GM19099 (cell line): ENCODE results near the gene KCNN3.

Experiments used
- POLR2A ChIP-seq: IDR thresholded peaks from 3 replicates; pipeline ENCODE4 v1.6.1; 2011; ENCODE audit warnings: low read depth; ENCODE audit not compliant: insufficient read length; ENCODE audit errors: extremely low read depth

The KCNN3 gene

DNA sequence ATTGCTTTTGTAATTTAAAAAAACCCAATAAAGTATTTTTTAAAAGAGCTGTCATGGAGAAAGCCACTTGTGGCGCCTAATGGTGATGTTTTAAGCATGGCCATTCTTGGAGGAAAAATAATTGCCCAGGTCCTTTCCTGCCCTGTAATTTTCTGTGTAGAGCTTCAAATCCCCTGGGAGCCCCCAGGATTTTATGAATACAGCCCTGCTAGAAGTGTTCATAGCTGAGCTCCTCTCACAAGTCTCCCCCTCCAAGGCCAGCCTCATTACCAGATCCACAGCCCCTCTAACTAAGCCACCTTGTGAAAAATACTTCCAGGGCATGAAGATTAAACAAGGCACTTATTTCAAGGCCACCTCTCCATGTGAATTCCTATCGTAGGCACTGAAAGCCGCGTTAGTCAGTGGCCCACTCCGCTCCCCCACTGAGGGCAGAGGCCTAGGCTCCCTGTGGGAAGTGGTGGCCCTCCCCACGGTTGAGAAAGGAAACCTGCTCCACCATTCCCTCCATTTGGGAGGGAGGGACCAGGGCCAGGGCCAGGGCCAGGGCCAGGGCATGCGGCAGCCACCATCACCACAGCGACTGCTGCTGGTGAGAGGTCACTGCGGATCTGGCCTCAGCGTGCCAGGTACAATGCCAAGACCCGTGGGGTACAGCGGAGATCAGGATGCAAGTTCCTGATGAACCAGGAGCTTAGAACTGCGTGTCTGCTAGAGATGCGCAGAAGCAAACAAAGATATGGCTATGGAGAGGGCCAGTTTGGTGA is 83.1 kb downstream of the KCNN3 start:
- no peak for TF ChIP-seq POLR2A

GRCh38 chr1:154784924-154785531 is 85.1 kb downstream of the KCNN3 start:
- peak; percentile 26 for TF ChIP-seq POLR2A

DNA sequence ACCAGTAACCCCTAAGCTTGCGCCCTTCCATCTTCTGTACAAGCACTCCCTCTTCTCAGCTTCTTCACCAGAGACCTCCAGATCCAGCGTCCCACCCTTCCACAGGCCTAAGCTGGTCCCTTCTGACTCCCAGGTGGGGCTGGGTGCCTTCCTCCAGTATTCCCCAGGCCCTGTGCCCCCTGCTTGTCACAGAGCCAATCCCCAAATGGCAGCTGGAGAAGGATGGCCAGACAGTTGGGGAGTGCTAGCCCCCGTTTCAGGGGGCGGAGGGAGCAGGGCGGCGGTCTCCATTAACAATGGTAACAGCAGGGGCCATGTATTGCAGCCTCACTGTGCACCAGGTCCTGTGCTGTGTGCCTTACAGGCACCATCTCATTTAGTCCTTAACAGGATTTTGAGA is 85.7 kb downstream of the KCNN3 start:
- no peak for TF ChIP-seq POLR2A

- no peak for TF ChIP-seq POLR2A
Observed at GRCh38 chr1:154783976-154784375, 86.1 kb downstream of the KCNN3 start.

DNA sequence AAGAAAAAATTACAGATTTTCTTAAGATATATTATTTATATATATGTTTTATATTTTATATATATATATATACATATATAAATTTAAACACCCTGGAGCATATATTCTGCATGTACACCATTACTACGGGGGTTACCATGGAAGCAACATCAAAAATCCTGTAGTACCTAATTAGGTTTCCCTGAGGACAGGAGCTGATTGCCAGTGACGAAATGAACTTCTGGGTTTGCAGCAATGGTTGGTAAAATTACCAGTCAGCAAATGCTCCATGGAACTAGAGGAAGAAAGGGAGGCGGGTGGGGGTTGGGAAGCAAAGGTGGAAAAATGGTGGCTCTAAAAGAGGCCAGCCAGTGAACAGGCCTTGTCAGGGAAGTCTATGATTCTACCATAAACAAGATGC is 89.5 kb downstream of the KCNN3 start:
- TF ChIP-seq POLR2A: no peak

- no peak for TF ChIP-seq POLR2A
Observed at GRCh38 chr1:154779551-154780189, 90.4 kb downstream of the KCNN3 start.

DNA sequence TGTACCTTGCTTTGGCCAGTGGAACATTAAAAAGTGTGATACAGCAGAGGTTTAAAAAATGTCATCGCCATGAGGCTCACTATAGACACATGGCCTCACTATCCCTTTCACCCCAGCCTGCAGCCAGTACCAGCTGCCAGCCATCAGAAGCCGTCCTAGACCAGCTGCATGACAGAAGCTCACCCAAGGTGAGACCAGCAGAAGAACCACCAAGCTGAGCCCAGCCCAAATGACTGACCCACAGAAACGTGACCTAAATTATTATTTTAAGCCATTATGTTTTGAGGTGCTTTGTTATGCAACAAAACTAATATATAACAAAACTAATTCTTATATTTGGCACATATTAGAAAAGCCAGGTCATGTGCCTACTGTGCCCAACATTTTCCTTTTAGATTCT is 91.1 kb downstream of the KCNN3 start:
- TF ChIP-seq POLR2A: no peak

DNA sequence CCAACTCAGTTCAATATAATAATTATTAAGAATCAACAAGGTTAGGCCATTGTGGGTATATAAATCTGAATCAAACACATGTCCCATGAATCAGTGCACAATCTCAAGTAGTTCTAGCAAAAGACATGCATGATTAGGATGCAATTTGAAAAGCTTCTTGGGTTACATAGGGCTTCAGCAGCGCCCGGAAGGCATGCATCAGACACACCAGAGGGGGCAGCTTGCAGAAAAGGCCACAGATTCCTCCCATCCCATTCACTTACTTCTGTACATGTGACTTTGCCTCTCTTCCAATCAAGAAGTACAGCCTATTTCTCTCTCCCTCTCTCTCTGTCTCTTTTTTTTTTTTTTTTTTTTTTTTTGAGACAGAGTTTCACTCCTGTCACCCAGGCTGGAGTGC is 91.8 kb downstream of the KCNN3 start:
- TF ChIP-seq POLR2A: no peak

DNA sequence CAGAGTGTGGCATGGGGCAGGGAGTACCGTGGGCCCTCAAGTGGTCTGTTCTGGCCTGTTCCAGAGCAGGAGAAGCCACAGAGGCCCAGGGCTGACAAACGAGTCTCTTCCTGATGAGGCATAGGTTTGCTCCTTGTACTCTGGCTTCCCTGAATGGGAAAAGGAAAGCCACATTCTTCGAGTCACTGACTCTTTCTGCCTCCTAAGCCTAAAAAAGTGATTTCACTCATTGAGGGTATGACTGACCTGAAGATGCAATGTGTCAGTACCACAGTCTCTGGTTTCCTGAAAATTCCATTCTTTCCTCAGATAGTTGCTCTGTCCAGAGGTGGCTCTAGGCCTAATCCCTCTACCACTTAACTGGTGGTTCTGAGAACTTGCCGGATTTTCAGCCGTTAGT is 92.3 kb downstream of the KCNN3 start:
- no peak for TF ChIP-seq POLR2A

GRCh38 chr1:154777154-154777553 is 92.9 kb downstream of the KCNN3 start:
- no peak for TF ChIP-seq POLR2A

- no peak for TF ChIP-seq POLR2A
Observed at GRCh38 chr1:154775621-154776605, 94.2 kb downstream of the KCNN3 start.

GRCh38 chr1:154774175-154774855 is 95.8 kb downstream of the KCNN3 start:
- TF ChIP-seq POLR2A: no peak

GRCh38 chr1:154773551-154773950 is 96.5 kb downstream of the KCNN3 start:
- no peak for TF ChIP-seq POLR2A
